HCT116 (cell line): ENCODE results near the gene TRAPPC12. TPM values are rescaled to one million over a fixed set of nuclear protein-coding genes. Genes with fewer than 3 reads are reported as not detected.

Experiments
- ATAC-seq: fragments of 200-7000 bp; cut with Tn5 transposase; 2 replicates; pipeline ENCODE4 v1.9.1; 2020; ENCODE audit warnings: mild to moderate bottlenecking, moderate library complexity
- BruUV-seq: library from RNA; stranded (reverse); fragments of 400-500 nt; replicated peaks from 2 replicates; lab custom pipeline; 2021; lab: Mats Ljungman, UMichigan
- CTCF ChIA-PET: fragments of 300-600 bp; sonication (Branson Sonifier 250); formaldehyde crosslinking; loops from one replicate; lab custom pipeline; 2021; ENCODE audit warnings: antibody characterized with exemption; lab: Charles Lee
- POLR2A ChIA-PET: fragments of 300-600, 350-600 bp; sonication (Branson Sonifier 250); formaldehyde crosslinking; loops from one replicate; lab custom pipeline; 2021; ENCODE audit warnings: antibody characterized with exemption; lab: Charles Lee
- RAD21 ChIA-PET, 2 experiments: fragments of 300-600 bp; sonication (Branson Sonifier 250); formaldehyde crosslinking; loops; one replicate each; lab custom pipeline; 2023; ENCODE audit warnings: low total read pairs in 2 of 2; ENCODE audit not compliant: uncharacterized antibody in 2 of 2, unreplicated experiment in 2 of 2, low non-redundant PET in 1 of 2; lab: Charles Lee
- DNase-seq: peaks from one replicate; pipeline ENCODE4 v3.0.0-alpha.2; 2010; ENCODE audit warnings: low read depth, low spot score
- H2AFZ ChIP-seq: fragments of 200-600 bp; shearing (Covaris generic), sonication (generic); 2 replicates; pipeline ENCODE4 v1.6.1; 2017; ENCODE audit warnings: low read depth, mixed run types, mixed read lengths, antibody characterized with exemption, low read length; ENCODE audit not compliant: poor library complexity, severe bottlenecking
- H3K27ac ChIP-seq: 2 replicates; pipeline ENCODE4 v1.5.1; 2012; ENCODE audit warnings: low read depth, low read length
- H3K27me3 ChIP-seq: fragments of 200-600 bp; sonication (generic); 2 replicates; pipeline ENCODE4 v1.6.1; 2016; ENCODE audit warnings: mixed run types, low read length, mixed read lengths; ENCODE audit not compliant: insufficient read depth
- H3K36me3 ChIP-seq, 2 experiments: fragments of 200-500 bp in 1 of 2; fragments of 200-600 bp in 1 of 2; sonication (Bioruptor generic) in 1 of 2; sonication (generic) in 1 of 2; 2 replicates each; pipeline versions ENCODE4 v1.5.1 to v1.6.1; 2014 to 2016; ENCODE audit warnings: low read length in 2 of 2, inconsistent platforms in 1 of 2, mixed read lengths in 1 of 2, mixed run types in 1 of 2; ENCODE audit not compliant: insufficient read depth in 2 of 2, control insufficient read depth in 1 of 2
- H3K4me1 ChIP-seq, 2 experiments: fragments of 200-600 bp in 1 of 2; sonication (generic) in 1 of 2; 2 replicates each; pipeline versions ENCODE4 v1.5.1 to v1.6.1; 2012 to 2017; ENCODE audit warnings: low read length in 2 of 2, inconsistent platforms in 1 of 2, mild to moderate bottlenecking in 1 of 2, mixed read lengths in 1 of 2, mixed run types in 1 of 2, moderate library complexity in 1 of 2; ENCODE audit not compliant: insufficient read depth in 2 of 2, control insufficient read depth in 1 of 2
- H3K4me2 ChIP-seq: fragments of 200-600 bp; sonication (generic); 2 replicates; pipeline ENCODE4 v1.6.1; 2017; ENCODE audit warnings: mixed run types, low read length, mixed read lengths
- H3K4me3 ChIP-seq, 2 experiments: fragments of 200-600 bp in 1 of 2; sonication (generic) in 1 of 2; replicated peaks in 1 of 2; 2 replicates each; pipeline ENCODE4 v1.5.1; 2011 to 2016; ENCODE audit warnings: low read length in 2 of 2, control low read depth in 1 of 2, low read depth in 1 of 2, mild to moderate bottlenecking in 1 of 2, mixed read lengths in 1 of 2, mixed run types in 1 of 2
- H3K79me2 ChIP-seq: fragments of 200-600 bp; sonication (generic); 2 replicates; pipeline ENCODE4 v1.6.1; 2017; ENCODE audit warnings: mild to moderate bottlenecking, mixed run types, low read length, moderate library complexity, mixed read lengths; ENCODE audit not compliant: insufficient read depth
- H3K9ac ChIP-seq: fragments of 200-600 bp; sonication (generic); 2 replicates; pipeline ENCODE4 v1.6.1; 2016; ENCODE audit warnings: low read length, mixed read lengths
- H3K9me2 ChIP-seq: fragments of 200-600 bp; sonication (generic), shearing (Covaris generic); 2 replicates; pipeline ENCODE4 v1.6.1; 2017; ENCODE audit warnings: mixed run types, mild to moderate bottlenecking, moderate library complexity; ENCODE audit not compliant: insufficient read depth
- H3K9me3 ChIP-seq, 2 experiments: fragments of 200-500 bp in 1 of 2; fragments of 200-600 bp in 1 of 2; sonication (Bioruptor generic) in 1 of 2; sonication (generic) in 1 of 2; 2 replicates each; pipeline ENCODE4 v1.6.1; 2014 to 2017; ENCODE audit warnings: low read length in 2 of 2, mixed read lengths in 2 of 2, inconsistent platforms in 1 of 2, low read depth in 1 of 2, mild to moderate bottlenecking in 1 of 2, mixed run types in 1 of 2, moderate library complexity in 1 of 2; ENCODE audit not compliant: control insufficient read depth in 1 of 2, insufficient read depth in 1 of 2
- H4K20me1 ChIP-seq: fragments of 200-600 bp; sonication (generic), shearing (Covaris generic); 2 replicates; pipeline ENCODE4 v1.6.1; 2017; ENCODE audit warnings: mixed run types, mild to moderate bottlenecking, moderate library complexity; ENCODE audit not compliant: insufficient read depth
- CEBPB ChIP-seq: IDR thresholded peaks from 2 replicates; pipeline ENCODE4 v1.6.1; 2012; ENCODE audit warnings: low read depth
- EGR1 ChIP-seq: IDR thresholded peaks from 2 replicates; pipeline ENCODE4 v1.6.1; 2012; ENCODE audit warnings: low read depth
- ELF1 ChIP-seq: IDR thresholded peaks from 2 replicates; pipeline ENCODE4 v1.6.1; 2012; ENCODE audit warnings: low read depth, borderline replicate concordance
- FOSL1 ChIP-seq: IDR thresholded peaks from 2 replicates; pipeline ENCODE4 v1.6.1; 2012; ENCODE audit warnings: low read depth
- JUND ChIP-seq: IDR thresholded peaks from 2 replicates; pipeline ENCODE4 v1.6.1; 2012
- POLR2AphosphoS5 ChIP-seq: IDR thresholded peaks from 2 replicates; pipeline ENCODE4 v1.6.1; 2011; ENCODE audit warnings: mild to moderate bottlenecking, low read depth, low read length, moderate library complexity
- RAD21 ChIP-seq: IDR thresholded peaks from 2 replicates; pipeline ENCODE4 v1.6.1; 2012; ENCODE audit warnings: low read depth, mild to moderate bottlenecking
- SP1 ChIP-seq: IDR thresholded peaks from 2 replicates; pipeline ENCODE4 v1.6.1; 2012; ENCODE audit warnings: low read depth
- SRF ChIP-seq: IDR thresholded peaks from 2 replicates; pipeline ENCODE4 v1.6.1; 2012; ENCODE audit warnings: low read depth
- YY1 ChIP-seq: IDR thresholded peaks from 2 replicates; pipeline ENCODE4 v1.6.1; 2011; ENCODE audit warnings: low read length, low read depth, moderate library complexity, mild to moderate bottlenecking; ENCODE audit not compliant: insufficient replicate concordance; ENCODE audit errors: extremely low read depth
- ZFX ChIP-seq: fragments of 450-650 bp; IDR thresholded peaks from 2 replicates; pipeline ENCODE4 v1.6.1; 2017
- ZNF274 ChIP-seq: fragments of 200-500 bp; sonication (Bioruptor generic); IDR thresholded peaks from 2 replicates; pipeline ENCODE4 v1.6.1; 2014; ENCODE audit warnings: mild to moderate bottlenecking, low read depth, low read length, inconsistent platforms
- intact Hi-C: fragments of 100-400 bp; cut with micrococcal nuclease; formaldehyde crosslinking; loops from 2 replicates; pipeline ENCODE4 v1.10.0; 2022
- total RNA-seq: library from RNA; stranded (reverse); gene quantifications from one replicate; pipeline ENCODE4 v1.2.1, GENCODE V29; 2021; ENCODE audit not compliant: unreplicated experiment
- TF ChIP-seq, protein P1 (sequence below): IDR thresholded peaks from 2 replicates; pipeline ENCODE4 v1.6.1; 2012; ENCODE audit warnings: low read depth
- TF ChIP-seq, protein P2 (sequence below): IDR thresholded peaks from 2 replicates; pipeline ENCODE4 v1.6.1; 2012

Gene TRAPPC12
- total RNA-seq, 1 experiment from 2014 or later = 47.4 TPM

DNA sequence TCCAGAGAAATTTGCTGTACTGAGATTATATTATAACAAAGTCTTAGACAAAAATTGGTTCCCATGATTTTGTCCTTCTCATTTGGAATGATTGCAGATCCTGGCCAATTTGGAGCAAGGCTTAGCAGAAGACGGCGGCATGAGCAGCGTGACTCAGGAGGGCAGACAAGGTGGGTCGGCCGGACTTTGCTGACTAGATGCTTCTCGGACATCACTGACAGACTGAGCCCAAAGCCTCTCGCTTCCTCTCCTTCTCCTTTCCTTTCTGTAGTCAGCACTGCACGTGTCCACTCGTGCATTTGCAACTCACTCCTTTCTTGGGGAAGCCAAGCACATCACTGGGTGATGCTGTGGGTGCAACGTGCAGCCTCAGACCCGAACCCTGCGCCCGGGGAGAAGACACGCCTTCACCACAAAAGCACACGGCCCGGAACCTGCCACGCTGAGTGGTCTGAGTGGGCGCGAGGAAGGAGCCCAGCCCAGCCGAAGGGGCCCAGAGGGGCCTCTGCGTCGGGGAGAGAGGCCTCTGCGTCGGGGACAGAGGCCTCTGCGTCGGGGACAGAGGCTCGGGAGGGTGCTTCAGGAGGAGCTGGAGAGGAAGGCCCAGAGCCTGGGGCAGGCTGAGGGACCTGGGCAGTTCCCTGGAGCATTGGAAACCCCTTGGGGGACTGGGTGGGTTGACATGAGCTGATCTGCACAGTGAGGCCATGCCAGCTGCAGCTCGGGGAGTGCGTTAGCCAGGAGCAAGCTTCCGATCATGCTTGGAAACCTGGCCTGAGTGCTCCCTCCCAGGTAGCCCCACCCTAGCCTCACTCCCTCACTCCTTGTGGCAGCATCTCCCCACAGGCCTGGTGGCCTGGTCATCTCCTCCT lies 78.3 kb downstream of the TRAPPC12 start:
- no peak overlapping the region for H3K4me3 ChIP-seq
- H3K9me3 ChIP-seq = no peaks in the 10 kb centered on the region
- H3K36me3 ChIP-seq = no peaks in the 10 kb centered on the region

GRCh38 chr2:3458396-3459184 lies 79.1 kb downstream of the TRAPPC12 start:
- no peak overlapping the region for H3K27ac ChIP-seq
- no peaks in the 10 kb centered on the region for H3K9me3 ChIP-seq
- no peaks in the 10 kb centered on the region for H3K27me3 ChIP-seq
- DNase-seq = no peak
- no peak overlapping the region for H3K4me2 ChIP-seq
- no peaks in the 10 kb centered on the region for H3K4me1 ChIP-seq
- no peaks in the 10 kb centered on the region for H3K9me2 ChIP-seq
- no TSS peak for BruUV-seq
- no peaks in the 10 kb centered on the region for H3K36me3 ChIP-seq
- H4K20me1 ChIP-seq = no peaks in the 10 kb centered on the region
- RAD21 ChIA-PET = no interaction called here
- POLR2A ChIA-PET = no interaction called here
- no peak overlapping the region for H2AFZ ChIP-seq
- H3K79me2 ChIP-seq = no peaks in the 10 kb centered on the region
- CTCF ChIA-PET = no interaction called here
- no peak overlapping the region for H3K4me3 ChIP-seq
- intact Hi-C loops = no loop called here
- no peak overlapping the region for H3K9ac ChIP-seq
- no peak for ATAC-seq
- TF ChIP-seq FOSL1 (no peak), ELF1 (no peak), RAD21 (no peak), EGR1 (no peak), CEBPB (no peak), SRF (no peak), ZFX (no peak), POLR2AphosphoS5 (no peak), JUND (no peak), SP1 (no peak), ZNF274 (no peak), YY1 (no peak)
- TF ChIP-seq, protein P1, sequence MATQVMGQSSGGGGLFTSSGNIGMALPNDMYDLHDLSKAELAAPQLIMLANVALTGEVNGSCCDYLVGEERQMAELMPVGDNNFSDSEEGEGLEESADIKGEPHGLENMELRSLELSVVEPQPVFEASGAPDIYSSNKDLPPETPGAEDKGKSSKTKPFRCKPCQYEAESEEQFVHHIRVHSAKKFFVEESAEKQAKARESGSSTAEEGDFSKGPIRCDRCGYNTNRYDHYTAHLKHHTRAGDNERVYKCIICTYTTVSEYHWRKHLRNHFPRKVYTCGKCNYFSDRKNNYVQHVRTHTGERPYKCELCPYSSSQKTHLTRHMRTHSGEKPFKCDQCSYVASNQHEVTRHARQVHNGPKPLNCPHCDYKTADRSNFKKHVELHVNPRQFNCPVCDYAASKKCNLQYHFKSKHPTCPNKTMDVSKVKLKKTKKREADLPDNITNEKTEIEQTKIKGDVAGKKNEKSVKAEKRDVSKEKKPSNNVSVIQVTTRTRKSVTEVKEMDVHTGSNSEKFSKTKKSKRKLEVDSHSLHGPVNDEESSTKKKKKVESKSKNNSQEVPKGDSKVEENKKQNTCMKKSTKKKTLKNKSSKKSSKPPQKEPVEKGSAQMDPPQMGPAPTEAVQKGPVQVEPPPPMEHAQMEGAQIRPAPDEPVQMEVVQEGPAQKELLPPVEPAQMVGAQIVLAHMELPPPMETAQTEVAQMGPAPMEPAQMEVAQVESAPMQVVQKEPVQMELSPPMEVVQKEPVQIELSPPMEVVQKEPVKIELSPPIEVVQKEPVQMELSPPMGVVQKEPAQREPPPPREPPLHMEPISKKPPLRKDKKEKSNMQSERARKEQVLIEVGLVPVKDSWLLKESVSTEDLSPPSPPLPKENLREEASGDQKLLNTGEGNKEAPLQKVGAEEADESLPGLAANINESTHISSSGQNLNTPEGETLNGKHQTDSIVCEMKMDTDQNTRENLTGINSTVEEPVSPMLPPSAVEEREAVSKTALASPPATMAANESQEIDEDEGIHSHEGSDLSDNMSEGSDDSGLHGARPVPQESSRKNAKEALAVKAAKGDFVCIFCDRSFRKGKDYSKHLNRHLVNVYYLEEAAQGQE = no peak

More for the DNA sequence above, 78.3 kb downstream of the TRAPPC12 start:
- CTCF ChIA-PET = no interaction called here
- Histone ChIP-seq H3K27ac (no peak overlapping the region), H3K4me2 (no peak overlapping the region), H3K9me2 (no peaks in the 10 kb centered on the region), H2AFZ (no peak overlapping the region), H3K79me2 (no peaks in the 10 kb centered on the region), H3K27me3 (no peaks in the 10 kb centered on the region), H3K9ac (no peak overlapping the region), H3K4me1 (no peaks in the 10 kb centered on the region), H4K20me1 (no peaks in the 10 kb centered on the region)
- POLR2A ChIA-PET = no interaction called here
- intact Hi-C loops = no loop called here
- RAD21 ChIA-PET = no interaction called here
- no peak for ATAC-seq
- no peak for DNase-seq
- BruUV-seq = no TSS peak
- TF ChIP-seq SRF = no peak
- TF ChIP-seq CEBPB = no peak
- TF ChIP-seq, protein P2, sequence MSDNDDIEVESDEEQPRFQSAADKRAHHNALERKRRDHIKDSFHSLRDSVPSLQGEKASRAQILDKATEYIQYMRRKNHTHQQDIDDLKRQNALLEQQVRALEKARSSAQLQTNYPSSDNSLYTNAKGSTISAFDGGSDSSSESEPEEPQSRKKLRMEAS = no peak
